K562 (cell line): ENCODE measurements around the gene EXOC4. TPM values are rescaled to one million over a fixed set of nuclear protein-coding genes. Genes with fewer than 3 reads are reported as not detected.

Experiments
- ATAC-seq: fragments of 200-7000 bp; cut with Tn5 transposase; 3 replicates; pipeline ENCODE4 v1.9.1; 2020; ENCODE audit warnings: moderate library complexity
- BruUV-seq: library from RNA; stranded (reverse); fragments of 400-500 nt; replicated peaks from 2 replicates; lab custom pipeline; 2021; lab: Mats Ljungman, UMichigan
- CTCF ChIA-PET: fragments of 300-600 bp; formaldehyde crosslinking; extraction: SDS; loops from one replicate; lab custom pipeline; 2021; ENCODE audit warnings: low intra/inter-chr PET ratio; lab: Yijun Ruan, JAX
- POLR2A ChIA-PET: fragments of 300-600, 350-650 bp; sonication (Branson Sonifier 250); formaldehyde crosslinking; extraction: SDS; loops from one replicate; lab custom pipeline; 2021; ENCODE audit warnings: antibody characterized with exemption, inconsistent platforms; lab: Yijun Ruan, JAX
- DNase-seq, 4 experiments: peaks; one replicate each; pipeline versions ENCODE4 v3.0.0 to v3.0.0-alpha.2; 2011 to 2018; ENCODE audit warnings: low spot score in 3 of 4, mixed read lengths in 3 of 4; ENCODE audit errors: extremely low read depth in 1 of 4
- FAIRE-seq: peaks from 2 replicates; lab custom pipeline; 2011; peaks lifted over from hg19 to GRCh38; lab: Jason Lieb, UNC
- H2AFZ ChIP-seq: 2 replicates; pipeline ENCODE4 v1.6.0; 2011; ENCODE audit warnings: low read depth, low read length, control low read depth, inconsistent platforms
- H3K27ac ChIP-seq: fragments of 200-600 bp; 3 replicates; pipeline ENCODE4 v1.8.0; 2011; ENCODE audit warnings: low read depth, mild to moderate bottlenecking, control low read depth, inconsistent platforms, low read length, moderate library complexity, mixed read lengths; ENCODE audit errors: extremely low read depth
- H3K27me3 ChIP-seq, 2 experiments: fragments of 300-600 bp in 1 of 2; 2 replicates in 1 of 2; 3 replicates in 1 of 2; pipeline versions ENCODE4 v1.6.0 to v1.8.0; 2011; ENCODE audit warnings: inconsistent platforms in 2 of 2, low read length in 2 of 2, mild to moderate bottlenecking in 1 of 2, mixed read lengths in 1 of 2, moderate library complexity in 1 of 2; ENCODE audit not compliant: control insufficient read depth in 2 of 2, insufficient read depth in 2 of 2
- H3K36me3 ChIP-seq: fragments of 300-600 bp; 3 replicates; pipeline ENCODE4 v1.8.0; 2011; ENCODE audit warnings: mild to moderate bottlenecking, low read length, inconsistent platforms; ENCODE audit not compliant: control insufficient read depth, insufficient read depth
- H3K4me1 ChIP-seq, 2 experiments: fragments of 200-600 bp in 1 of 2; replicated peaks in 1 of 2; 2 replicates in 1 of 2; 3 replicates in 1 of 2; pipeline versions ENCODE4 v1.5.1 to v1.8.0; 2011; ENCODE audit warnings: inconsistent platforms in 2 of 2, low read length in 2 of 2, mild to moderate bottlenecking in 1 of 2, mixed read lengths in 1 of 2, moderate library complexity in 1 of 2; ENCODE audit not compliant: control insufficient read depth in 2 of 2, insufficient read depth in 2 of 2
- H3K4me2 ChIP-seq: 2 replicates; pipeline ENCODE4 v1.6.1; 2011; ENCODE audit warnings: low read length, control low read depth, inconsistent platforms, mixed read lengths; ENCODE audit not compliant: insufficient read depth
- H3K4me3 ChIP-seq: fragments of 200-600 bp; sonication (generic), shearing (Covaris generic); 2 replicates; pipeline ENCODE4 v1.5.1; 2016; ENCODE audit warnings: control low read depth, inconsistent platforms
- H3K79me2 ChIP-seq: fragments of 200-600 bp; 3 replicates; pipeline ENCODE4 v1.8.0; 2011; ENCODE audit warnings: low read length, inconsistent platforms; ENCODE audit not compliant: control insufficient read depth, insufficient read depth
- H3K9ac ChIP-seq, 2 experiments: 2 replicates each; pipeline versions ENCODE4 v1.6.0 to v1.6.1; 2011; ENCODE audit warnings: low read depth in 2 of 2, low read length in 2 of 2, control low read depth in 1 of 2, inconsistent platforms in 1 of 2, mild to moderate bottlenecking in 1 of 2, mixed read lengths in 1 of 2; ENCODE audit not compliant: insufficient read depth in 1 of 2
- H3K9me1 ChIP-seq: one replicate; pipeline ENCODE4 v1.6.0; 2011; ENCODE audit warnings: inconsistent platforms, mild to moderate bottlenecking, low read length, moderate library complexity; ENCODE audit not compliant: control insufficient read depth, insufficient read depth
- H3K9me3 ChIP-seq: replicated peaks from 2 replicates; pipeline ENCODE4 v1.5.1; 2011; ENCODE audit warnings: low read depth, low read length, inconsistent platforms; ENCODE audit not compliant: control insufficient read depth, insufficient read depth
- H4K20me1 ChIP-seq: replicated peaks from 2 replicates; pipeline ENCODE4 v1.6.1; 2011; ENCODE audit warnings: low read length, inconsistent platforms, mixed read lengths; ENCODE audit not compliant: control insufficient read depth, insufficient read depth
- ARID2 ChIP-seq: fragments of 450-650 bp; IDR thresholded peaks from 2 replicates; pipeline ENCODE4 v1.6.1; 2017; ENCODE audit warnings: antibody characterized with exemption, mild to moderate bottlenecking
- CBFA2T3 ChIP-seq: fragments of 450-650 bp; IDR thresholded peaks from 2 replicates; pipeline ENCODE4 v1.6.1; 2017
- CBX5 ChIP-seq: IDR thresholded peaks from 2 replicates; pipeline ENCODE4 v1.6.1; 2014; ENCODE audit warnings: low read depth, borderline replicate concordance
- E2F5 ChIP-seq: sonication (generic); formaldehyde crosslinking; IDR thresholded peaks from 2 replicates; pipeline ENCODE4 v1.8.0; 2022; ENCODE audit warnings: mild to moderate bottlenecking, missing genetic modification reagents
- EZH2 ChIP-seq: IDR thresholded peaks from 2 replicates; pipeline ENCODE4 v1.6.1; 2012; ENCODE audit warnings: low read depth, mild to moderate bottlenecking, inconsistent platforms, low read length, borderline replicate concordance
- FOXK2 ChIP-seq, 2 experiments: fragments of 450-650 bp; IDR thresholded peaks in 1 of 2; conservative IDR thresholded peaks in 1 of 2; 2 replicates each; pipeline ENCODE4 v1.6.1; 2016; ENCODE audit warnings: low read depth in 2 of 2, mild to moderate bottlenecking in 1 of 2
- FOXP1 ChIP-seq: sonication (generic); formaldehyde crosslinking; IDR thresholded peaks from 2 replicates; pipeline ENCODE4 v1.8.0; 2022; ENCODE audit warnings: mild to moderate bottlenecking, missing genetic modification reagents
- HNRNPLL ChIP-seq: fragments of 200-400 bp; formaldehyde crosslinking; IDR thresholded peaks from 2 replicates; pipeline ENCODE4 v1.6.1; 2017; ENCODE audit warnings: low read length, low read depth, mild to moderate bottlenecking; ENCODE audit not compliant: poor library complexity, severe bottlenecking
- KAT8 ChIP-seq: fragments of 450-650 bp; IDR thresholded peaks from 2 replicates; pipeline ENCODE4 v1.6.1; 2016; ENCODE audit warnings: low read depth, mild to moderate bottlenecking
- MYBL2 ChIP-seq, 2 experiments: fragments of 450-650 bp in 1 of 2; sonication (generic) in 1 of 2; formaldehyde crosslinking in 1 of 2; IDR thresholded peaks; 2 replicates each; pipeline versions ENCODE4 v1.6.1 to v1.8.1; 2017 to 2022; ENCODE audit warnings: borderline replicate concordance in 1 of 2, inconsistent platforms in 1 of 2, low read depth in 1 of 2, mild to moderate bottlenecking in 1 of 2, missing genetic modification reagents in 1 of 2, moderate library complexity in 1 of 2
- SMARCA5 ChIP-seq: fragments of 450-650 bp; IDR thresholded peaks from 2 replicates; pipeline ENCODE4 v1.6.1; 2016
- TOE1 ChIP-seq, 2 experiments: fragments of 450-650 bp in 1 of 2; sonication (generic) in 1 of 2; formaldehyde crosslinking in 1 of 2; IDR thresholded peaks; 2 replicates each; pipeline versions ENCODE4 v1.7.1 to v1.8.0; 2016 to 2022; ENCODE audit warnings: borderline replicate concordance in 2 of 2, mild to moderate bottlenecking in 2 of 2, antibody characterized with exemption in 1 of 2, inconsistent platforms in 1 of 2, low read depth in 1 of 2, missing genetic modification reagents in 1 of 2, moderate library complexity in 1 of 2
- XRCC5 ChIP-seq: fragments of 200-400 bp; formaldehyde crosslinking; IDR thresholded peaks from 2 replicates; pipeline ENCODE4 v1.6.1; 2017; ENCODE audit warnings: low read depth, mild to moderate bottlenecking, low read length
- ZBTB17 ChIP-seq: fragments of 450-650 bp; formaldehyde crosslinking; IDR thresholded peaks from 2 replicates; pipeline ENCODE4 v1.4.0; 2020; ENCODE audit warnings: mild to moderate bottlenecking
- ZC3H8 ChIP-seq: fragments of 450-650 bp; IDR thresholded peaks from 2 replicates; pipeline ENCODE4 v1.6.1; 2017
- ZNF282 ChIP-seq: sonication (generic); formaldehyde crosslinking; IDR thresholded peaks from 2 replicates; pipeline ENCODE4 v1.8.1; 2023; ENCODE audit warnings: missing genetic modification reagents
- ZNF347 ChIP-seq: fragments of 450-650 bp; formaldehyde crosslinking; IDR thresholded peaks from 2 replicates; pipeline ENCODE4 v1.4.0; 2020; ENCODE audit warnings: low read depth, mild to moderate bottlenecking, moderate library complexity
- ZNF696 ChIP-seq: fragments of 250-450 bp; sonication (Bioruptor Pico); conservative IDR thresholded peaks from 2 replicates; pipeline ENCODE4 v1.4.0; 2020; ENCODE audit warnings: mild to moderate bottlenecking, moderate library complexity
- WGBS: fragments of 100-300 bp; shearing (Covaris generic); methylation state at CpG from one replicate; pipeline ENCODE4 v1.1.6; 2016; ENCODE audit warnings: low coverage, mixed read lengths; ENCODE audit not compliant: insufficient coverage; ENCODE audit errors: missing lambda C conversion rate; 5-methylcytosine and 5-hydroxymethylcytosine counted together
- in situ Hi-C: fragments of 300-500 bp; cut with MboI; formaldehyde crosslinking; loops from 4 replicates; pipeline ENCODE4 v1.15.0; 2018; ENCODE audit warnings: inconsistent platforms, mixed read lengths
- intact Hi-C: fragments of 100-400 bp; cut with micrococcal nuclease; formaldehyde crosslinking; loops from 2 replicates; pipeline ENCODE4 v1.14.2; 2022
- polyA plus RNA-seq, 8 experiments: library from polyadenylated mRNA; depleted of rRNA in 4 of 8; stranded (reverse) in 5 of 8; unstranded in 3 of 8; fragments of >200 nt; fragmentation: Nextera tagmentation in 2 of 8; fragmentation: Illumina TruSeq in 1 of 8; extraction: Ambion mirVana in 2 of 8; extraction: Trizol in 1 of 8; gene quantifications; 2 replicates each; pipeline versions ENCODE4 v1.2.1 to v1.2.3, GENCODE V29; 2011 to 2014; ENCODE audit warnings: inconsistent platforms in 1 of 8, missing spikeins in 1 of 8
- total RNA-seq, 7 experiments: library from RNA; depleted of rRNA in 6 of 7; stranded (reverse); fragments of >200 nt in 6 of 7; fragmentation: Illumina TruSeq in 2 of 7; extraction: Trizol in 2 of 7; gene quantifications; 2 replicates each; pipeline versions ENCODE4 v1.2.1 to v1.2.3, GENCODE V29; 2011 to 2021; ENCODE audit warnings: low replicate concordance in 1 of 7
- TF ChIP-seq, protein P1 (sequence below): fragments of 450-650 bp; formaldehyde crosslinking; IDR thresholded peaks from 2 replicates; pipeline ENCODE4 v1.4.0; 2020; ENCODE audit warnings: mild to moderate bottlenecking, moderate library complexity
- TF ChIP-seq, protein P2 (sequence below): sonication (generic); formaldehyde crosslinking; IDR thresholded peaks from 2 replicates; pipeline ENCODE4 v1.5.0; 2020; ENCODE audit warnings: missing genetic modification reagents

Gene EXOC4
- total and polyA plus RNA-seq, 9 of the 15 experiments (the other 6 are each of a cell fraction or from before 2014, with no cell fraction given), result 18.5 to 73.1 (median 46.6) TPM

DNA sequence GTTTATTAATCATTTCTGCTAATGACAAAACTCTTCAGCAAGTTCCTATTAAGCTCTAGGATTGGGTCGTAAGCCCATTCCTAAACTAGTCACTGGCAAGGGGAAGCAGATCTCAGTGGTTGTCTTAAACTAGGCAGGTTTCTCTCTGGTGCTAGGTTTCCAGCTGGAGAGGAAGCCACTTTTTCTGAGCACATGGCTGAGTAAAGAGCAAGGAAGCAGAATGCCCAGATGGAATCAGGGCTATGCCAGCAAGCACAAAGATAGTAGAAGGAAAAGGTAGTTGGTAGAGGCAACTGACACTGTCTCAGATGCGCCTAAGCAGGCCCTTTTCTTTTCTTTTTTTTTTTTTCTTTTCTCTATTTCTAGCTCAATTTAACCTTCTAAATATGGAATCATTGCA is 224.9 kb downstream of the EXOC4 start:
- no peak for DNase-seq
- H3K4me2 ChIP-seq, result no peak overlapping the region
- no peaks in the 10 kb centered on the region for H3K9me3 ChIP-seq
- in situ Hi-C loops, result no loop called here
- WGBS, result 100% methylated on average over 2 of the region's 2 CpGs
- no peak overlapping the region for H3K4me3 ChIP-seq
- H3K79me2 ChIP-seq, result no peaks in the 10 kb centered on the region
- H3K36me3 ChIP-seq, result peaks cover 9% of the 10 kb centered on the region
- H3K27ac ChIP-seq, result no peak overlapping the region
- ChIA-PET CTCF (no interaction called here), POLR2A (no interaction called here)
- no peaks in the 10 kb centered on the region for H3K9me1 ChIP-seq
- no peak overlapping the region for H3K9ac ChIP-seq
- ATAC-seq, result no peak
- H3K27me3 ChIP-seq, result no peaks in the 10 kb centered on the region
- no peaks in the 10 kb centered on the region for H4K20me1 ChIP-seq
- no peak overlapping the region for H2AFZ ChIP-seq
- intact Hi-C loops, result no loop called here
- H3K4me1 ChIP-seq, result no peaks in the 10 kb centered on the region
- no peak for FAIRE-seq
- TF ChIP-seq ZNF696 (CRISPR knock-in tag) (no peak), ZNF347 (no peak), CBX5 (no peak), ZNF282 (CRISPR knock-in tag) (no peak), CBFA2T3 (no peak), MYBL2 (IDR thresholded peaks at IDR 0.05; ENCODE audit: low read depth) (no peak), MYBL2 (CRISPR knock-in tag; IDR thresholded peaks at IDR 0.05; ENCODE audit: borderline replicate concordance) (no peak), KAT8 (no peak), EZH2 (no peak), HNRNPLL (no peak), FOXP1 (CRISPR knock-in tag) (no peak), SMARCA5 (no peak), ARID2 (no peak), ZC3H8 (no peak), XRCC5 (no peak), ZBTB17 (CRISPR knock-in tag) (no peak), FOXK2 (conservative IDR thresholded peaks at IDR 0.05 in 1 of 2, IDR thresholded peaks at IDR 0.05 in 1 of 2; ENCODE audit: low read depth in 2 of 2) (no peak), TOE1 (IDR thresholded peaks at IDR 0.05; ENCODE audit: borderline replicate concordance) (no peak), TOE1 (CRISPR knock-in tag; IDR thresholded peaks at IDR 0.05; ENCODE audit: borderline replicate concordance, low read depth) (no peak), E2F5 (CRISPR knock-in tag) (no peak)
- TF ChIP-seq, protein P1, sequence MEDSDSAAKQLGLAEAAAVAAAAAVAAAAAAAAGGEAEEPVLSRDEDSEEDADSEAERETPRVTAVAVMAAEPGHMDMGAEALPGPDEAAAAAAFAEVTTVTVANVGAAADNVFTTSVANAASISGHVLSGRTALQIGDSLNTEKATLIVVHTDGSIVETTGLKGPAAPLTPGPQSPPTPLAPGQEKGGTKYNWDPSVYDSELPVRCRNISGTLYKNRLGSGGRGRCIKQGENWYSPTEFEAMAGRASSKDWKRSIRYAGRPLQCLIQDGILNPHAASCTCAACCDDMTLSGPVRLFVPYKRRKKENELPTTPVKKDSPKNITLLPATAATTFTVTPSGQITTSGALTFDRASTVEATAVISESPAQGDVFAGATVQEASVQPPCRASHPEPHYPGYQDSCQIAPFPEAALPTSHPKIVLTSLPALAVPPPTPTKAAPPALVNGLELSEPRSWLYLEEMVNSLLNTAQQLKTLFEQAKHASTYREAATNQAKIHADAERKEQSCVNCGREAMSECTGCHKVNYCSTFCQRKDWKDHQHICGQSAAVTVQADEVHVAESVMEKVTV (CRISPR knock-in tag), result no peak
- TF ChIP-seq, protein P2, sequence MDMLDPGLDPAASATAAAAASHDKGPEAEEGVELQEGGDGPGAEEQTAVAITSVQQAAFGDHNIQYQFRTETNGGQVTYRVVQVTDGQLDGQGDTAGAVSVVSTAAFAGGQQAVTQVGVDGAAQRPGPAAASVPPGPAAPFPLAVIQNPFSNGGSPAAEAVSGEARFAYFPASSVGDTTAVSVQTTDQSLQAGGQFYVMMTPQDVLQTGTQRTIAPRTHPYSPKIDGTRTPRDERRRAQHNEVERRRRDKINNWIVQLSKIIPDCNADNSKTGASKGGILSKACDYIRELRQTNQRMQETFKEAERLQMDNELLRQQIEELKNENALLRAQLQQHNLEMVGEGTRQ (CRISPR knock-in tag), result no peak
- BruUV-seq, result no TSS peak
